ENCODE results near the gene YRDC. TPM values are rescaled to one million over a fixed set of nuclear protein-coding genes. Genes with fewer than 3 reads are reported as not detected.

The YRDC gene
- total and polyA plus RNA-seq, 7 experiments from 2014 or later: 13.1 to 30.6 (median 17.0) TPM

DNA sequence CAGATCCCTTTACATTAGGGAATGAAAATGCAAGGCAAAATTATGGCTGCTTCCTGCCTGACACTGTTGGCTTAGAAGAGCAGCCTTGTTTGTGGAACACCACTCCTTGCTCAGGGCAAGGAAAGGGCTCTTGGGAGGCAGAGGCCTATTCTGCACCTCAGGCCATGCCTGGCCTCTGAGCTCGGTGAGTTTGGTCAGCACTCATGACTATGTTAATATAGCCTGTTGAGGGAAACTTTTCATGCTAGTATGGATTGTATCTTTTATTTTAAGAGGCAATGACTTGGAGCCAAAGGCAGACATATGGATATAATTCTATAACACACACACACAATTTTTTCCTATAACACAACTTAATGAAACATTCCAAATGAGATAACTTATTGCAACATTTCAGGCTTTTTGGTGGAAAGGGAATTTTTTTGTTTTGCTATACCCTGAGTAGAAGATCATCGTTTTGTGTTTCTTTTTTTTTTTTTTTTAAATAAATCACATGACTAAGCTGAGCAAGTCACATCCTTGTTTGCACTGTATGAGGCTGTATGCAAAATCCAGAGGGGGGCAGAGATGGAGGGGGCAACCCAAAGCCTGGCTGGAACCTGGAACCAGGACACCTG, 5.6 kb upstream of the YRDC start:
- no peak overlapping the region for H3K27ac ChIP-seq (ENCODE audit: low read depth, low read length)
- DNase-seq (no peak), ATAC-seq (no peak)
- POLR2A ChIA-PET: interaction anchor here (0.6 kb wide), 1 partner anchor 23 kb away, joined by 3 read pairs; no protein-coding TSS in a partner anchor
- Mint-ChIP-seq H3K27ac (peak overlapping the region in 1 of 9 donors; percentile 31), H3K4me3 (no peak overlapping the region), H3K4me1 (peaks cover 9 to 29% (median 19%) of the 10 kb centered on the region in 7 donors), H3K27me3 (no peaks in the 10 kb centered on the region), H3K9me3 (no peaks in the 10 kb centered on the region), H3K36me3 (peaks cover 0 to 20% (median 4%) of the 10 kb centered on the region in 5 donors)
- H3K4me1 ChIP-seq (ENCODE audit: control insufficient read depth in 2 of 2, insufficient read depth in 2 of 2, low read length in 2 of 2): peaks cover 4 to 6% of the 10 kb centered on the region in 2 donors
- no peak overlapping the region for H3K4me3 ChIP-seq (ENCODE audit: low read length)
- intact Hi-C loops (cut with micrococcal nuclease): no loop called here
- CTCF ChIA-PET: no interaction called here
- H3K36me3 ChIP-seq (ENCODE audit: control insufficient read depth in 2 of 3, insufficient read depth in 3 of 3, low read length in 3 of 3): peaks cover 0 to 32% (median 4%) of the 10 kb centered on the region in 3 experiments
- H3K27me3 ChIP-seq (ENCODE audit: control insufficient read depth in 2 of 2, insufficient read depth in 2 of 2, low read length in 2 of 2): no peaks in the 10 kb centered on the region
- no peaks in the 10 kb centered on the region for H3K9me3 ChIP-seq (ENCODE audit: control insufficient read depth in 2 of 3, low read length in 3 of 3)

DNA sequence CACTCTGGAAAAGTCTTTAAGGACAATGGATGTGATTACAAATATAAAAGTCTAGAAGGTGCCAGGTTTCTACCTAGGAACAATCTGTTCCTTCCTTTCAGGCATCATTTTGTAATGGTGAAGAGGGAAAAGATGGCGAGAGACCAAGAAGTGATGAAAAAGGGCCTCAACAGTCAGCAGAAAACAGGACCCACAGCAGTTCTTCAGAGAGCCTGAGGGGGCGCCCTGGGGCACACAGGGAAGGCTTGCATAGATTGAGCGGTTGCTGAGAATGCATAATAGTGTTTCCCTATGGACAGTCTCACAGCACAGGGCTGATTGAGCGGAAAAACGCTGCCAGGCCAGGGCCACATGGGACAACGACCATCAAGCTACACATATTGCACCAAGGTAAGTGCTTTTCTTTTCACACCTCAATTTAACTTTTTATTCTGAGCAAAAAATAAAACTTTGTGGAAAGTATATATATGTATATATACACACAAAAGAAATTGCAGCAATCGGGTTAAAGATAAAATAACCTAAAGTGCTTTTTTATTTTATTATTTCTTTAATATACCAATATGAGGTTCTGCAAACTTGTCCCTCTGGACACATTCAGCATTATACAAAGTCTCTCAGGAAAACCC, 3.1 kb upstream of the YRDC start:
- ChIA-PET CTCF (no interaction called here), POLR2A (no interaction called here)
- peaks cover 15 to 16% of the 10 kb centered on the region in 2 donors for H3K4me1 ChIP-seq (ENCODE audit: control insufficient read depth in 2 of 2, insufficient read depth in 2 of 2, low read length in 2 of 2)
- no peak overlapping the region for H3K27ac ChIP-seq (ENCODE audit: low read depth, low read length)
- ATAC-seq: peak; percentile 62
- Mint-ChIP-seq H3K27me3 (no peaks in the 10 kb centered on the region), H3K4me3 (peak overlapping the region in 5 of 10 donors; percentile 17 to 70 (median 25)), H3K9me3 (no peaks in the 10 kb centered on the region), H3K27ac (peak overlapping the region in 5 of 9 donors; percentile 29 to 72 (median 36)), H3K4me1 (peaks cover 20 to 39% (median 25%) of the 10 kb centered on the region in 7 donors), H3K36me3 (peaks cover 0 to 15% (median 10%) of the 10 kb centered on the region in 5 donors)
- DNase-seq: peak; percentile 25 to 68 (median 52)
- no peaks in the 10 kb centered on the region for H3K27me3 ChIP-seq (ENCODE audit: control insufficient read depth in 2 of 2, insufficient read depth in 2 of 2, low read length in 2 of 2)
- no peaks in the 10 kb centered on the region for H3K9me3 ChIP-seq (ENCODE audit: control insufficient read depth in 2 of 3, low read length in 3 of 3)
- no peak overlapping the region for H3K4me3 ChIP-seq (ENCODE audit: low read length)
- intact Hi-C loops (cut with micrococcal nuclease): loop anchor here (1.0 kb wide), 2 partner anchors 49 to 178 kb away; no protein-coding TSS in a partner anchor
- H3K36me3 ChIP-seq (ENCODE audit: control insufficient read depth in 2 of 3, insufficient read depth in 3 of 3, low read length in 3 of 3): peaks cover 0 to 30% (median 4%) of the 10 kb centered on the region in 3 experiments

GRCh38 chr1:37809942-37810341, 1.9 kb upstream of the YRDC start:
- intact Hi-C loops (cut with micrococcal nuclease): loop anchor here (2.0 to 5.0 kb wide), 5 partner anchors 15 to 255 kb away; partner anchors contain the start of genes GNL2 (in 1 of the 2) and SNIP1 (in 1 of the 2)
- ATAC-seq (no peak), DNase-seq (no peak)
- no peaks in the 10 kb centered on the region for H3K27me3 Mint-ChIP-seq
- peaks cover 21 to 50% (median 29%) of the 10 kb centered on the region in 7 donors for H3K4me1 Mint-ChIP-seq
- peak overlapping the region in 3 of 10 donors; percentile 19 to 38 (median 32) for H3K4me3 Mint-ChIP-seq
- no peaks in the 10 kb centered on the region for H3K9me3 Mint-ChIP-seq
- Histone ChIP-seq H3K4me1 (ENCODE audit: control insufficient read depth in 2 of 2, insufficient read depth in 2 of 2, low read length in 2 of 2) (peaks cover 15 to 20% of the 10 kb centered on the region in 2 donors), H3K27ac (ENCODE audit: low read depth, low read length) (no peak overlapping the region), H3K36me3 (ENCODE audit: control insufficient read depth in 2 of 3, insufficient read depth in 3 of 3, low read length in 3 of 3) (peaks cover 7 to 30% (median 11%) of the 10 kb centered on the region in 3 experiments), H3K4me3 (ENCODE audit: low read length) (no peak overlapping the region), H3K27me3 (ENCODE audit: control insufficient read depth in 2 of 2, insufficient read depth in 2 of 2, low read length in 2 of 2) (no peaks in the 10 kb centered on the region), H3K9me3 (ENCODE audit: control insufficient read depth in 2 of 3, low read length in 3 of 3) (no peaks in the 10 kb centered on the region)
- ChIA-PET POLR2A (no interaction called here), CTCF (no interaction called here)
- peak overlapping the region in 2 of 9 donors; percentile 47 to 72 for H3K27ac Mint-ChIP-seq
- H3K36me3 Mint-ChIP-seq: peaks cover 0 to 13% (median 4%) of the 10 kb centered on the region in 5 donors

DNA sequence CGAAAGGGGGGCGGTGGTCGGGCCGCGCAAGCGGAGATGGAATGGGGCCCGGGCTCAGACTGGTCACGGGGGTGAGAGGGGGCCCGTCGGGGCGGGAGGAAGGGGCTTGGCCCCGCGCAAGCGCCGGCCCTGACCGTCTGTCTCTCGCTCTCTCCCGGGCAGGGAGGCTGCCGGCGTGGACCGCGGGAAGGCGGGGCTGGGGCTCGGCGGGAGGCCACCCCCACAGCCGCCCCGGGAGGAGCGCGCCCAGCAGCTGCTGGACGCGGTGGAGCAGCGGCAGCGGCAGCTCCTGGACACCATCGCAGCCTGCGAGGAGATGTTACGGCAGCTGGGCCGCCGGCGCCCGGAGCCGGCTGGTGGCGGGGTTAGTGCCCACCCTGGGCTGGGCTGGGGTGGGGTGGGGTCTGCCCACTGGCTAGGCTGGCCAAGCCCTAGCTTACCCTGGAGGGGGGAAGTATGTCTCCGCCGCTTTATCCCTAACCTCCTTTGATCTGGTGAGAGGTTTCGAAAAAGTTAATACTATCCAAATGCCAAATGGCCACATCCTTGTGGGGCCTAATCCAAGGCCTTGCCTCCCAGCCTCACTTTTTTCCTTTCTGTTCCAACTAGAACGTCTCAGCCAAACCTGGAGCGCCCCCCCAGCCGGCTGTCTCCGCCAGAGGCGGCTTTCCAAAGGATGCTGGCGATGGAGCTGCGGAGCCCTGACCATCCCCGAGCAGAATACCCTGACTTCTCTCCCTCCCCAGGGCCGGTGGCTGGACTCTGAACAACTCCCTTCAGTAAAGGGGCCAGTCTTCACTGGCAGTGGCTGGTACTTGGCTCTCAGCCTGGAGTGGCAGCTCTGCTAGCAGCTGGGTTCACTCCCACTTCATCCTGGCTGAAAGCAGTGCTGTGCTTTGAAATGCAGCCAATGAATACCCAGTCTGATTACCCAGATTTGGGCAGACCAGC, 636 bp upstream of the YRDC start:
- Histone ChIP-seq H3K27me3 (ENCODE audit: control insufficient read depth in 2 of 2, insufficient read depth in 2 of 2, low read length in 2 of 2) (no peaks in the 10 kb centered on the region), H3K4me1 (ENCODE audit: control insufficient read depth in 2 of 2, insufficient read depth in 2 of 2, low read length in 2 of 2) (peaks cover 15 to 20% of the 10 kb centered on the region in 2 donors), H3K9me3 (ENCODE audit: control insufficient read depth in 2 of 3, low read length in 3 of 3) (no peaks in the 10 kb centered on the region), H3K27ac (ENCODE audit: low read depth, low read length) (peak overlapping the region; percentile 96), H3K36me3 (ENCODE audit: control insufficient read depth in 2 of 3, insufficient read depth in 3 of 3, low read length in 3 of 3) (peaks cover 13 to 41% (median 21%) of the 10 kb centered on the region in 3 experiments), H3K4me3 (ENCODE audit: low read length) (peak overlapping the region; percentile 61)
- Mint-ChIP-seq H3K27ac (peak overlapping the region; percentile 89 to 98 (median 96)), H3K4me3 (peak overlapping the region; percentile 85 to 99 (median 96)), H3K27me3 (no peaks in the 10 kb centered on the region), H3K9me3 (no peaks in the 10 kb centered on the region), H3K4me1 (peaks cover 27 to 55% (median 34%) of the 10 kb centered on the region in 7 donors), H3K36me3 (peaks cover 0 to 19% (median 12%) of the 10 kb centered on the region in 5 donors)
- peak; percentile 64 for ATAC-seq
- ChIA-PET POLR2A (interaction anchor here (0.6 to 2.5 kb wide), 8 partner anchors 9 to 215 kb away, joined by 3 to 21 read pairs (median 4); partner anchors contain the start of gene MTF1), CTCF (interaction anchor here (0.7 to 1.6 kb wide), 3 partner anchors 46 to 343 kb away, joined by 3 read pairs; partner anchors contain the start of gene MTF1)
- peak in 3 of 9 donors; percentile 5 to 69 (median 36) for DNase-seq
- intact Hi-C loops (cut with micrococcal nuclease): loop anchor here (1.0 to 5.0 kb wide), 11 partner anchors 14 to 331 kb away; partner anchors contain the start of genes MTF1 (in 2 of the 2), CDCA8 (in 1 of the 2), GNL2 (in 1 of the 2) and INPP5B (in 1 of the 2)

GRCh38 chr1:37807220-37807554, 821 bp downstream of the YRDC start:
- peaks cover 27 to 55% (median 34%) of the 10 kb centered on the region in 7 donors for H3K4me1 Mint-ChIP-seq
- Histone ChIP-seq H3K4me1 (ENCODE audit: control insufficient read depth in 2 of 2, insufficient read depth in 2 of 2, low read length in 2 of 2) (peaks cover 15 to 20% of the 10 kb centered on the region in 2 donors), H3K27me3 (ENCODE audit: control insufficient read depth in 2 of 2, insufficient read depth in 2 of 2, low read length in 2 of 2) (no peaks in the 10 kb centered on the region), H3K36me3 (ENCODE audit: control insufficient read depth in 2 of 3, insufficient read depth in 3 of 3, low read length in 3 of 3) (peaks cover 18 to 49% (median 33%) of the 10 kb centered on the region in 3 experiments), H3K27ac (ENCODE audit: low read depth, low read length) (peak overlapping the region; percentile 96), H3K9me3 (ENCODE audit: control insufficient read depth in 2 of 3, low read length in 3 of 3) (no peaks in the 10 kb centered on the region), H3K4me3 (ENCODE audit: low read length) (peak overlapping the region; percentile 89)
- CTCF ChIA-PET: interaction anchor here (1.6 kb wide), 1 partner anchor 47 kb away, joined by 3 read pairs; no protein-coding TSS in a partner anchor
- no peaks in the 10 kb centered on the region for H3K9me3 Mint-ChIP-seq
- intact Hi-C loops (cut with micrococcal nuclease): loop anchor here (1.0 to 5.0 kb wide), 3 partner anchors 115 to 210 kb away; partner anchors contain the start of genes CDCA8 (in 1 of the 2) and GNL2 (in 1 of the 2)
- ATAC-seq (no peak), DNase-seq (no peak)
- H3K36me3 Mint-ChIP-seq: peaks cover 5 to 31% (median 23%) of the 10 kb centered on the region in 5 donors
- peak overlapping the region; percentile 81 to 96 (median 88) for H3K27ac Mint-ChIP-seq
- H3K27me3 Mint-ChIP-seq: no peaks in the 10 kb centered on the region
- POLR2A ChIA-PET: interaction anchor here (1.1 to 2.5 kb wide), 9 partner anchors 9 to 1646 kb away, joined by 3 to 21 read pairs (median 4); partner anchors contain the start of genes GNL2 and MTF1
- H3K4me3 Mint-ChIP-seq: peak overlapping the region; percentile 79 to 96 (median 86)

Data from naive thymus-derived CD4-positive, alpha-beta T cell (primary cell).